Sigmoid colon (tissue), 4 donors: ENCODE measurements around the gene TMEM209.

Experiments
- CTCF ChIP-seq, 4 experiments: fragments of 450-650 bp in 3 of 4; fragments of 200-600 bp in 1 of 4; IDR thresholded peaks; one replicate each; pipeline ENCODE4 v1.5.1; 2016 to 2019; ENCODE audit warnings: antibody characterized with exemption in 4 of 4, mild to moderate bottlenecking in 3 of 4, moderate library complexity in 2 of 4
- EP300 ChIP-seq, 4 donors: sonication (generic); formaldehyde crosslinking; IDR thresholded peaks; one replicate each; pipeline ENCODE4 v1.6.1; 2017; ENCODE audit warnings: antibody characterized with exemption in 4 of 4
- POLR2A ChIP-seq, 2 donors: fragments of 450-650 bp; IDR thresholded peaks; one replicate each; pipeline ENCODE4 v1.6.1; 2016; ENCODE audit warnings: antibody characterized with exemption in 2 of 2, mild to moderate bottlenecking in 2 of 2, moderate library complexity in 2 of 2
- POLR2AphosphoS5 ChIP-seq, 4 donors: sonication (generic); formaldehyde crosslinking; IDR thresholded peaks; one replicate each; pipeline ENCODE4 v1.6.1; 2017; ENCODE audit warnings: antibody characterized with exemption in 4 of 4

- TF ChIP-seq EP300 (IDR thresholded peaks at IDR 0.05) (no peak), POLR2A (IDR thresholded peaks at IDR 0.05) (no peak), CTCF (IDR thresholded peaks at IDR 0.05) (no peak), POLR2AphosphoS5 (IDR thresholded peaks at IDR 0.05) (no peak)
Measured at GRCh38 chr7:130134106-130134636, 71.0 kb downstream of the TMEM209 start.
